ENCODE data around the gene CLEC2L.

GRCh38 chr7:139487366-139488080, 36.0 kb upstream of the CLEC2L start:
- TF ChIP-seq LEF1 (IDR thresholded peaks at IDR 0.05; ENCODE audit: borderline replicate concordance): no peak
- TF ChIP-seq ARNT (IDR thresholded peaks at IDR 0.05): no peak
- no peak for TF ChIP-seq FOXK2 (IDR thresholded peaks at IDR 0.05)
- no peak for TF ChIP-seq BHLHE40 (IDR thresholded peaks at IDR 0.05; ENCODE audit: borderline replicate concordance)
- TF ChIP-seq TARDBP (IDR thresholded peaks at IDR 0.05): no peak
- TF ChIP-seq CTBP1 (IDR thresholded peaks at IDR 0.05; ENCODE audit: borderline replicate concordance): no peak
- TF ChIP-seq SP1 (IDR thresholded peaks at IDR 0.05): no peak
- TF ChIP-seq FOXM1 (IDR thresholded peaks at IDR 0.05; ENCODE audit: borderline replicate concordance): no peak
- TF ChIP-seq FOXA1 (IDR thresholded peaks at IDR 0.05): no peak
- no peak for TF ChIP-seq ELF4 (IDR thresholded peaks at IDR 0.05)
- no peak for TF ChIP-seq L3MBTL2 (conservative IDR thresholded peaks at IDR 0.05)
- no peak for TF ChIP-seq SUZ12 (IDR thresholded peaks at IDR 0.05)
- TF ChIP-seq ZNF384 (IDR thresholded peaks at IDR 0.05): no peak
